GM19238 (cell line): ENCODE measurements around the gene UNKL.
A peak's percentile ranks its signal among the peaks of the same experiment; 100 is the strongest.

ENCODE experiments used
- DNase-seq: peaks from one replicate; pipeline ENCODE4 v3.0.0; 2011; ENCODE audit warnings: low spot score; ENCODE audit not compliant: insufficient read length

UNKL gene

GRCh38 chr16:1414532-1415260 is at the start of gene UNKL:
Gene UNKL (minus strand): TSS chr16:1414704. CDS start chr16:1414691, 13 bp downstream.
- DNase-seq: peak; percentile 92

DNA sequence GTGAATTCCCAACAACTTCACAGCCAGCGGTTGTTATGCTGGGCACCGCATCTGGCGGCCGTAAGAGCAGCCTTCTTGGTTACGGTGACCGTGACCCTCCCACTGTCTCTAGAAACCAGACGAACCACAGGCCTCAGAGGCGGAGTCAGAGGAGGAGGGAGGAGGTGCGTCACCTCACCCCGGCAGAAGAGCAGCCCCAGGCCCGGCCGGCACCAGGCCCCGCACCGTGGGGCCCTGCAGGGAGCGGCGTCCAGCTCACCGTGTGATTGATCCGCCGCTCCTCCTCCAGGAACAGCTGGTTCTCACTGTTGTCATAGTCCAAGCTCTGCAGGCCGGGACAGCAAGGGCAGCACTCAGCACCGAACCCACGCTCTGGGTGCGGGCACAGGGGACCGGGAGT is 46.6 kb upstream of the UNKL start:
- no peak for DNase-seq

GRCh38 chr16:1460602-1461138 is 46.2 kb upstream of the UNKL start:
- DNase-seq: no peak

GRCh38 chr16:1459967-1460366 is 45.5 kb upstream of the UNKL start:
- DNase-seq: no peak

DNA sequence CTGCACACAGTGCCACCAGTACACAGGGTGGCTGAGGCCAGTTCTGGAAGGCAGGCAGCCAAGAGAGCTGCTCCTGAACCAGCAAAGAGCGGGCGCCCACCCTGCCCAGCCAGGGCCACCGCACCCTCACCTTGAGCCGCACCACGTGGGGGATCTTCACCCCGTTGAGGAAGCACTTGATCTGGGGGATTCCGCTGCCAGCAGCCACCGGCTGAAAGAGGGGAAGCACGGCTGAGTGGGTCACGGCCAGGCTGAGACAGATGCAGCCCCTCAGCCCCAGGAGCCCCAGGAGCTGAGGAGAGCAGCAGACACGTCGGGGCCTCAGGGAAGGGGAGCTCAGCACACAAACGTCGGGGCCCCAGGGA is 44.5 kb upstream of the UNKL start:
- DNase-seq: peak; percentile 78

DNA sequence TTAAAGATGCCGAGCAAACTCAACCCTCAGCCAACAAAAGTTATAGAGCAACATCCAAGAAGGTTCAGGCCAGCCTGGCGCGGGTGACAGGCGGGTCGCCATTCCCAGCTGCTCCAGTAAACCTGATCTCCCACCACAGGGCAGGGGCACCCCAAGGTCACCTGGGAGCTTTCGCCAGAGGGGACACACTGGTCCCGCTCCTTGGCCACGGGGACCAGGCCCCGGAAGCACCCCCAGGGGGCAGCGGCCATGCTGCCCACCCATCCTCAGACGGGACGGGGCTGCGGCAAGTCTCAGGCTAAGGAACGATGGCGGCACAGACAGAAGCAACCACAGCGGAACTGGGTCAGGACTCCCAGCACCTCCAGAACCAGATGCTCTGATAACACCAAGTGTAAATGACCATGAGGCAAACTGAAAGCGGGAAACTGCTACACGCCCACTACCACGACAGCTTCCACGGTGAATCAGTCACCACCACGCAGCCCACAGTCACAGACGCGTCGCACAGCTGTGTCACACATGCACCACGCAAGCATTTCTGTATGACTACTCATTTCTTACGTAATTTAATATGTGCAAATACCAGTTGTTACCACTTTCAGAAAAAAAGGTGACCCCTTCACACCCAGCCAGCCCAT is 44.0 kb upstream of the UNKL start:
- no peak for DNase-seq

DNA sequence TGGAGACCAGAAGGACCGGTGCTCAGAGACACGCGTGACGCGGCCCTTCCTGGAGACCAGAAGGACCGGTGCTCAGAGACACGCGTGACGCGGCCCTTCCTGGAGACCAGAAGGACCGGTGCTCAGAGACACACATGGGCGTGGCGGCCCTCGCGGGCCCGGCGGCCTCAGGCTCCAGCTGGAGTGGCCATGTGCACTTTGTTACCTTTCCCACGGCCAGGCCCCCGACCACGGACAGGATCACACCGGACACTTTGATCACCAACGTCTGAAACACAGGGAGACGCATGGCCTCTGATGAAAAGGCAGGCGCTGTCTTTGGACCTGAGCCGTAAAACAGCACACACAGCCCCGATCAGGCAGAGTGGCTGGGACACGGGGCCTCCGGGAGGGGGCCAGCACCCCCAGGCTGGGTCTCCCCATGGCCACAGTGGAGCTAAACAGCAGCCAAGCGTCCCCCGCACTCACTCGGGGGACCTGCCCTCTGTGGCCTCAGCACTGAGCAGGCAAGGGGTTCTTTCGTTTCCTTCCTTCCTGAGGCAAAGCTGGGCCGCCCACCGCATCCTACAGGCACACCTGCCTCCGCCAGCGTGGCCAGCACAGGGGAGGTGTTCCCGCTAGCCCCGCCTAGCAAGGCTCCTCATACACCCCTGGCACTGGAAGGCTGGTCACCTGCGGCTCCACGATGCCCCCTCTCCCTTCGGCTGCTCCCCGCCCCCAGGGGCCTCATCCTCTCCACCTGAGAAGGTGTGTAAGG is 43.2 kb upstream of the UNKL start:
- DNase-seq: no peak

GRCh38 chr16:1456951-1457350 is 42.4 kb upstream of the UNKL start:
- DNase-seq: no peak

- no peak for DNase-seq
These were observed 41.0 kb upstream of the UNKL start for GRCh38 chr16:1455190-1456171.

- no peak for DNase-seq
These were observed 40.1 kb upstream of the UNKL start for GRCh38 chr16:1454561-1454960.

DNA sequence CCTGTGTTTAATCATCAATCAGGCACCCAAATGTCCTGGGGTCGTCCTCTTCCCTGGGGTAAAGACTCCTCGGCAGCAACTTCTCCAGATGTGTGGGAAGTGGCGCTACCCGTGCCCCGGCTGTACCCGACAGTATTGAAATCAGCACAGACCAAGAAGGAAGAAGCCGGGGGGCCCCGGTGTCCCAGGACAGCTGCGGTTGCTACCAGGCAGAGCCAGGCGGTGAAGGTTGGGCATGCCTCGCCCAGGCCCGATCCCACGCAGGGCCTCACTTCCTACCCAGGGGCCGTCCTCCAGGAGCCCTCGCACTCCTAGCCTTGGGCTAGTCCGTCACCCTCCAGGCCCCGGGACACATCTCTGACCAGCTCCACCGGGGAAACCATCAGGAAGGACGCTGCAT is 38.8 kb upstream of the UNKL start:
- DNase-seq: no peak

DNA sequence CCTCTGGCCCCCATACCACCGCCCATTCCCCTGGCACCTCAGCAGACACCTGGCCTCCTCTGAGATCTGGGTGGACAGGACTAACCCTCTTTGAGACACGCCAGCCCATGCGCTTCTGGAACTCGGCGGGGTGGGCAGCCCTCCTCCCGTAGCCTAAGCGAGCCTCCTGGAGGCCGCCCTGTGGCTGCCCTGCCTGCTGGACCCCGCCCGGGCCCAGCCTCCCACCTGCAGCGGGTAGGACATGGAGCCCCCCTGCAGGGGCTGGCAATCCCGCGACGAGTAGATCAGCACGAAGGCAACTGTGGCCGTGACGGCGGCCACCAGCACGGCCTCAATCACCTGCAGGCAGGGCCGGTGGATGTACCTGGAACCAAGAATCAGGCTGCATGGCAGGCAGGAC is 38.0 kb upstream of the UNKL start:
- no peak for DNase-seq

DNA sequence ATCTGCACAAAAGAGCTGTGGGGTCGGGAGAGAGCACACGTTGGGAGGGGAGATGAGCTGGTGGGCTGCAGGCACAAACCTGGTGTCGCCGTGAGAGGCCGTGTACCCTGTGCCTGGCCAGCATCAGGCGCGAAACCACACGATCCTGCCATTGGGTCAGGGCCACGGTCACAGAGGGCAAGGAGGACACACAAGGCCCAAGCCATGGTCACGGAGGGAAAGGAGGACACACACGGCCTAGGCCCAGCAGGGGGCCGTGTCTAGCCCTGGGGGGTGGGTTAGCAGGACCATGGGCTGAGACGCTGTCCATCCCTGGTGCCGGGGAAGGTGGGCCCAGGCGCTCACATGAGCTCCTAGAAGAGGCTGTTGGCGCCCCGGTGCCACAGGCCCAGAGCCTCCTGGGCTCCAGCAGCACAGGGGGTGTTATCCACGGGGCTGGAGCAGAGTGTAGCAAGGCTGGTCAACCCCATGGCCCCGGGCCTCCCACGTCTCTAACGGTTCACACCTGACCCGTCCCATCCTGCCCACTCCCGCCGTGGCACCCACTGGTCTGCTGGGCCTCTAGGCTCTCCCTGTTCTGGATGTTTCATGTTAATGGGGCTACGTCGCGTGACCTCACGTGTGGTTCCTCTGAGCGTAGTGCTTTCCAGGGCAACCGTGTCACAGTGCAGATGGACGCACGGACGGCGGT is 37.3 kb upstream of the UNKL start:
- no peak for DNase-seq

DNA sequence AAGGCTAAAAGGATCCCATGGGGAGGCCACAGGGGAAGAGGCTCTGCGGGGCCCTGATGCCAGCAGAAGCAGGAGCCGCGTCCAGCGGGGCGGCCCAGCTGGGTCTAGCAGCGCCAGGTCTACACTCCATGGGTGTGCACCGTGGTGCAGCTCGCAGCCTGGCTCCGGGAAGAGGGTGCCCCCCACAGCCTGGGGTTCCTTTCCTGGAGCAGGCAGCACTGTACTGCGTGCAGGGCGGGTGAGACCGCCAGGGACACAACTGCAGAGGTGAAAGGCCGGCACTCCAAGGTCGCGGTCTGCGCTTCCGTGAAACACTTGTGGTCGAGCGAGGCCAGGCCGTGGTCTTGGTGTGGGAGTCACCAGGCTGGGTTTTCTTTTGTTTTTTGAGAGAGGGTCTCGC is 36.3 kb upstream of the UNKL start:
- no peak for DNase-seq

DNA sequence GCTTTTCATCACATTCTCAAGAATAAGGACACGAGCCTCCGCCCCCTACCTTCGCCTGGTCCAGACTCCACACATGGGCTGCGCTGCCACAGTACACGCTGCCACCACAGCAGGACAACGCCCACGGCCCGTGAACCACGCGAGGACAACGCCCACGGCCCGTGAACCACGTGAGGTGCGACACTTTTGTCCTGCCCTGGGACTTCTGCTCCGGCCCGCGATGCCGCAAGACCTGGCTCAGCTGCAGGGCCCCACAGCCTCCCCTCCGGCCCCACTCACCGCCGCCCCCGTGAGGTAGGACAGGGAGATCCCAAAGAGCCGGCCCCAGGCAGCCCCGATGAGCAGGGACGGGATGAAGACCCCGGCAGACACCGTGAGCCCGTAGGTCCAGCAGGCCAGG is 35.7 kb upstream of the UNKL start:
- no peak for DNase-seq

DNA sequence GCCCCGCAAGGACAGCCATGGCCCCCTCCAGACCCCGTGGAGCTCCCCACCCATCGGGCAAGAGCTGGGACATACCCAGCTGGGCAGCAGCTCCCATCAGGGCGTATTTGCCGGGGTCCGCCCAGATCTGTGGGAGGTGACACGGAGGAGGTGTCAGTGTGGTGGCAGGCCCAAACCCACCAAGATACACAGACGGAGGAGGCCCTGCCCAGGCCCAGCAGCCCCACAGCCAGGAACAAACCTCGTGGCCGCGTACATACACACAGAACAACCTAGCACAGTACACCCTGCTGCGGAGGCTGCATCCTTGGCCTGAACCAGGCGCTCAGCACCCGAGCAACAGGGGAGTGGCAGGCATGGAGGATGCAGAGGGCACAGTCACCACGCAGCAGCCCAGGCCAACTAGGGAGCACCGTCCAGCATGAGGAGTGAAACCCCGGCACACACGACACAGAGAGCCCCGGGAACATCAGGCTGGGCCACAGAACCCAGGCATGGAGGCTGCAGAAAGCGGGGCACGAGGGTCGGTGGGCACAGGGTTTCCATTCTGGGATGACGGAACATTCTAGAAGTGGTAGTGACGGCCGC is 34.8 kb upstream of the UNKL start:
- no peak for DNase-seq

GRCh38 chr16:1448536-1449116 is 34.1 kb upstream of the UNKL start:
- DNase-seq: no peak

GRCh38 chr16:1447965-1448364 is 33.5 kb upstream of the UNKL start:
- no peak for DNase-seq

GRCh38 chr16:1446296-1447080 is 32.0 kb upstream of the UNKL start:
- DNase-seq: no peak
